ENCODE data around the gene MAD1L1.

MAD1L1 gene

DNA sequence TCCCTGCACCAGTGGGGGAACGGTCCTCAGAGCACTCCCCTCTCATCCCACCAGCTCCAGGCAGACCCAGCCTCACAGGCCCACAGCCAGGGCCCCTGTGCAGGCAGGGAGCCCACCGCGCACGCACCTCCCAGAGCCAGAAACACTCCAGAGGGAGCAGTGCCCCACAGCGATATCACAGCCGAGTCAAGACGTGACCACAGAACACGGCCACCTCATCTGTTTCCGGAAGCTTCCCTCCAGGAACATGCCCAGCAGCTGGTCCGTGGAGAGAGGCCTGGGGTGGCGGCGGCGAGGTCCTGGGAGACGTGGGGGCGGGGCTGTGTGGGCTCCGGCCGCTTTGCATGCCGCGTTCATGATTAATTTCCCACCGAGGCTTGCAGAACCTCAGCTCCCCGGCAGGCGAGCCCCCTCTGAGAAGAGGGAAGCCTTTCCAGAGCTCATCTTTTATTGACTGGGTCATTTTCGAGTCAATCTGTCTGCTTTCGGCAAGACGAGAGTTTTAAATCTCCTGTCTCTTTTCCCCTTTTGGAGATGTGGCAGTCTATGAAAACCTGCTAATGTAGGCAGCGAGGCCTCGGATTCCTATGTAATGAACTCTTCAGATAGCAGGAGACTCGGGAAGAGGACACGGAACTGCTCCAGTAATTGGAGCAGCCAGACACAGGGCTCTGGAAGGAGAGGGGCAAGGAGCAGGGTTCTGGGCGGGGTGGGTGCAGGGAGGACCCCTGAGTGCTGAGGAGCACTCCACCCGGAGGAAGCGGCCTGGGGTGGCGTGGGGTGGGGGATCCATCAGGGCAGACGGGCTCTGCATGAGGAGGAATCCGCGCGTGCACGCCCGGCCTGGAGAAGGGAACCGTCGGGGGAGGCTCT, 319.9 kb downstream of the MAD1L1 start:
- DNase-seq (ENCODE audit: low spot score) (no peak), ATAC-seq (ENCODE audit: low read depth) (no peak)
- Histone ChIP-seq H3K27me3 (ENCODE audit: insufficient read depth, poor library complexity, severe bottlenecking) (no peaks in the 10 kb centered on the region), H3K36me3 (ENCODE audit: low read depth) (no peaks in the 10 kb centered on the region), H3K4me1 (ENCODE audit: insufficient read depth, poor library complexity, severe bottlenecking) (peaks cover 7% of the 10 kb centered on the region), H3K4me3 (ENCODE audit: severe bottlenecking) (no peak overlapping the region), H3K27ac (ENCODE audit: poor library complexity, severe bottlenecking) (no peak overlapping the region), H3K9me3 (ENCODE audit: severe bottlenecking) (no peaks in the 10 kb centered on the region)
- TF ChIP-seq, protein P1, sequence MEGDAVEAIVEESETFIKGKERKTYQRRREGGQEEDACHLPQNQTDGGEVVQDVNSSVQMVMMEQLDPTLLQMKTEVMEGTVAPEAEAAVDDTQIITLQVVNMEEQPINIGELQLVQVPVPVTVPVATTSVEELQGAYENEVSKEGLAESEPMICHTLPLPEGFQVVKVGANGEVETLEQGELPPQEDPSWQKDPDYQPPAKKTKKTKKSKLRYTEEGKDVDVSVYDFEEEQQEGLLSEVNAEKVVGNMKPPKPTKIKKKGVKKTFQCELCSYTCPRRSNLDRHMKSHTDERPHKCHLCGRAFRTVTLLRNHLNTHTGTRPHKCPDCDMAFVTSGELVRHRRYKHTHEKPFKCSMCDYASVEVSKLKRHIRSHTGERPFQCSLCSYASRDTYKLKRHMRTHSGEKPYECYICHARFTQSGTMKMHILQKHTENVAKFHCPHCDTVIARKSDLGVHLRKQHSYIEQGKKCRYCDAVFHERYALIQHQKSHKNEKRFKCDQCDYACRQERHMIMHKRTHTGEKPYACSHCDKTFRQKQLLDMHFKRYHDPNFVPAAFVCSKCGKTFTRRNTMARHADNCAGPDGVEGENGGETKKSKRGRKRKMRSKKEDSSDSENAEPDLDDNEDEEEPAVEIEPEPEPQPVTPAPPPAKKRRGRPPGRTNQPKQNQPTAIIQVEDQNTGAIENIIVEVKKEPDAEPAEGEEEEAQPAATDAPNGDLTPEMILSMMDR (IDR thresholded peaks at IDR 0.05; ENCODE audit: poor library complexity, severe bottlenecking) = no peak

DNA sequence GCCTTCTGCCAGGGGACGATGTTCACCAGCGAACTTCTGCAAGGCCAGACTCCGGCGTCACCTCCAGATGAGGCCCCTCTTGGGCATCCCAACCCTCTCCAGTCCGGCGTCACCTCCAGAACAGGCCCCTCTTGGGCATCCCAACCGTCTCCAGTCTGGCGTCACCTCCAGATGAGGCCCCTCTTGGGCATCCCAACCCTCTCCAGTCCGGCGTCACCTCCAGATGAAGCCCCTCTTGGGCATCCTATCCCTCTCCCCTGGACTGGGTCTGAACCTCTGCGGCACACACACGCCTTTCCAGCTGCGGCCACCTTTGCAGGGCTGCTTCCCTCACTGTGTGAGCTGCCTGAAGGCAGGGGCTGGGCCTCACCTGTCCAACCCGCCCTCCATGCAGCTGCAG, 321.2 kb downstream of the MAD1L1 start:
- Histone ChIP-seq H3K27me3 (ENCODE audit: insufficient read depth, poor library complexity, severe bottlenecking) (no peaks in the 10 kb centered on the region), H3K36me3 (ENCODE audit: low read depth) (no peaks in the 10 kb centered on the region), H3K4me3 (ENCODE audit: severe bottlenecking) (no peak overlapping the region), H3K27ac (ENCODE audit: poor library complexity, severe bottlenecking) (no peak overlapping the region), H3K9me3 (ENCODE audit: severe bottlenecking) (no peaks in the 10 kb centered on the region), H3K4me1 (ENCODE audit: insufficient read depth, poor library complexity, severe bottlenecking) (no peaks in the 10 kb centered on the region)
- DNase-seq (ENCODE audit: low spot score) = no peak
- TF ChIP-seq, protein P1 (IDR thresholded peaks at IDR 0.05; ENCODE audit: poor library complexity, severe bottlenecking) = no peak
- ATAC-seq (ENCODE audit: low read depth) = no peak

DNA sequence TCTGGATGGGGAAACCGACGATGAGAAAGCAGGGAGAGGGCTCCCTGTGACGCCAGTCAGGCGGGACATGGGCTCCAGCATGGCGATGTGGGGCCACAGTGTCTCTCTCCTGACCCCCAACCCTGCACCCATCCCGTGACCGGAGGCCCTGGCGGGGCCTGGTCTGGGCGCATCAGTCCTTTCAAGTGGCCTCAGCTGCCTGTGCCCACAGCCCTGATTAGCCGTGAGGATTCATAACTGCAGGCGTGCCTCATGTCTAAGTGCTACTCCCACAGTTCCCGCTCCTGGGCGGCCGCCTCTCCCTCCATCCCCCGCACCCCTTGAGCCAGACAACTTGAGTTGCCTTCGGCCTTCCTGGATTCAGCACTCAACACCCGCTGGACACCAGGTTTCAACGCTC, 321.9 kb downstream of the MAD1L1 start:
- H3K9me3 ChIP-seq (ENCODE audit: severe bottlenecking) = no peaks in the 10 kb centered on the region
- DNase-seq (ENCODE audit: low spot score) = no peak
- H3K36me3 ChIP-seq (ENCODE audit: low read depth) = no peaks in the 10 kb centered on the region
- ATAC-seq (ENCODE audit: low read depth) = no peak
- TF ChIP-seq, protein P1 (IDR thresholded peaks at IDR 0.05; ENCODE audit: poor library complexity, severe bottlenecking) = no peak
- H3K27me3 ChIP-seq (ENCODE audit: insufficient read depth, poor library complexity, severe bottlenecking) = no peaks in the 10 kb centered on the region
- H3K27ac ChIP-seq (ENCODE audit: poor library complexity, severe bottlenecking) = no peak overlapping the region
- no peaks in the 10 kb centered on the region for H3K4me1 ChIP-seq (ENCODE audit: insufficient read depth, poor library complexity, severe bottlenecking)
- no peak overlapping the region for H3K4me3 ChIP-seq (ENCODE audit: severe bottlenecking)

DNA sequence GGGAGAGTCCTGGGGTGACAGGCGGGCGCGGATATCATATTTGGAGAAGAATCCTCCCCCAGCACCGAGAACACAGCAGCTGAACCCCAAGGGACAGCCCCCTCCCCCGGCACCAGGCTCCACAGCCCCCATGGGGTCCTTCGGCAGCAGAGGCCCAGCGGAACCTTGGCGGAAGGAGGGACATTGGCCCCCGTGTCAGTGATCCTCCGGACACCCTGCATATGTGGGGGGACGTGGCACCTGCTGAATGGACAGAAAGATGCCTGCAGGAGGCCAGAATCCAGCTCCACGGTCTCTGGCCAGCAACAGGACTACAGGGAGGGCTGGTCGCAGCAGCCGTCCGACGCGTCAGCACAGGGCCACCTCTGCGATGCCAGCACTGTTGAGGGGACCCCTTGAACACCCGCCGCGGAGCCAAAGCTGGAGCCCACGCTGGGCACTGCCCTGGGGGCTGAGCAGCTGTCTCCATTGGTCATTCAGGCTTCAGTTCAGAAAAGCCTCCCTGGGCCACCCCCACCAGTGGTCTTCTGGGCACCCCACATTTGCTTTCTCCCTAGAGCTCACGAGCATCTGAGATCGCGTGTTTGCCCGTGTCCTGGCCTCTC, 322.6 kb downstream of the MAD1L1 start:
- no peaks in the 10 kb centered on the region for H3K36me3 ChIP-seq (ENCODE audit: low read depth)
- H3K4me3 ChIP-seq (ENCODE audit: severe bottlenecking) = no peak overlapping the region
- TF ChIP-seq, protein P1 (IDR thresholded peaks at IDR 0.05; ENCODE audit: poor library complexity, severe bottlenecking) = no peak
- no peaks in the 10 kb centered on the region for H3K9me3 ChIP-seq (ENCODE audit: severe bottlenecking)
- DNase-seq (ENCODE audit: low spot score) (no peak), ATAC-seq (ENCODE audit: low read depth) (no peak)
- no peak overlapping the region for H3K27ac ChIP-seq (ENCODE audit: poor library complexity, severe bottlenecking)
- no peaks in the 10 kb centered on the region for H3K27me3 ChIP-seq (ENCODE audit: insufficient read depth, poor library complexity, severe bottlenecking)
- H3K4me1 ChIP-seq (ENCODE audit: insufficient read depth, poor library complexity, severe bottlenecking) = no peaks in the 10 kb centered on the region

DNA sequence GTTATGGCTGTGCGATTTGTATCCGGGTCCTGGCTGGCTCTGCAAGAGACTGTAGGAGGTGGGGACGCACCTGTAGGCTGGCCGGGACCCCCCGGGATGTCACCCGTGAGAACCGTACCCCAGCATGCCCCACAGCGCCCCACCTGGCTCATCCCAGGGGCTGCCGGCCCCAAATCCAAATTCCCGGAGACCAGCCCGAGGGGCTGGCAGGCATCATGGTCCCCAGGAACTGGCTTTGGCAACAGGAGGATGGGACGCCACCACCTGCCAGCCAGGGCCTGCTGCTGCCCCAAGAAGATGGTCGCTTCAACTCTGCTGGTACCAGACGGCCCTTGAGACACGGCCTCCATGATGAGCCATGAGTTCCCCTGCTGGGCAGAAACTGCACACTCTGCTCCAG, 323.3 kb downstream of the MAD1L1 start:
- Histone ChIP-seq H3K27ac (ENCODE audit: poor library complexity, severe bottlenecking) (no peak overlapping the region), H3K4me1 (ENCODE audit: insufficient read depth, poor library complexity, severe bottlenecking) (no peaks in the 10 kb centered on the region), H3K9me3 (ENCODE audit: severe bottlenecking) (no peaks in the 10 kb centered on the region), H3K36me3 (ENCODE audit: low read depth) (no peaks in the 10 kb centered on the region), H3K27me3 (ENCODE audit: insufficient read depth, poor library complexity, severe bottlenecking) (no peaks in the 10 kb centered on the region), H3K4me3 (ENCODE audit: severe bottlenecking) (no peak overlapping the region)
- no peak for DNase-seq (ENCODE audit: low spot score)
- ATAC-seq (ENCODE audit: low read depth) = no peak
- TF ChIP-seq, protein P1 (IDR thresholded peaks at IDR 0.05; ENCODE audit: poor library complexity, severe bottlenecking) = no peak

Data from RWPE2 (cell line).